Spleen (tissue), 7 donors: Measurements from ENCODE around the gene EGFR.

Experiments used
- POLR2A ChIP-seq, 3 donors: fragments of 450-650 bp; IDR thresholded peaks; one replicate each; pipeline ENCODE4 v1.5.1; 2017; ENCODE audit warnings: antibody characterized with exemption in 3 of 3, mild to moderate bottlenecking in 1 of 3
- POLR2AphosphoS5 ChIP-seq, 3 donors: sonication (generic); formaldehyde crosslinking; IDR thresholded peaks; one replicate each; pipeline ENCODE4 v1.5.1; 2017; ENCODE audit warnings: antibody characterized with exemption in 3 of 3
- TF ChIP-seq, protein P1 (sequence below), 11 experiments: fragments of 200-600 bp in 7 of 11; fragments of 450-650 bp in 4 of 11; sonication (generic) in 4 of 11; IDR thresholded peaks in 8 of 11; conservative IDR thresholded peaks in 3 of 11; 1 replicate in 7 of 11; 2 replicates in 4 of 11; pipeline versions ENCODE4 v1.4.0 to v1.8.0; 2016 to 2021; ENCODE audit warnings: antibody characterized with exemption in 11 of 11, inconsistent platforms in 4 of 11, mild to moderate bottlenecking in 1 of 11
- donor health status: DM: no; HTN: no; CAD: no; lungs with moderate emphysema.
- donor health status: DM: no; HTN: no; CAD: no.
- donor health status: DM: no; HTN: no; CAD: no.

- TF ChIP-seq, protein P1, sequence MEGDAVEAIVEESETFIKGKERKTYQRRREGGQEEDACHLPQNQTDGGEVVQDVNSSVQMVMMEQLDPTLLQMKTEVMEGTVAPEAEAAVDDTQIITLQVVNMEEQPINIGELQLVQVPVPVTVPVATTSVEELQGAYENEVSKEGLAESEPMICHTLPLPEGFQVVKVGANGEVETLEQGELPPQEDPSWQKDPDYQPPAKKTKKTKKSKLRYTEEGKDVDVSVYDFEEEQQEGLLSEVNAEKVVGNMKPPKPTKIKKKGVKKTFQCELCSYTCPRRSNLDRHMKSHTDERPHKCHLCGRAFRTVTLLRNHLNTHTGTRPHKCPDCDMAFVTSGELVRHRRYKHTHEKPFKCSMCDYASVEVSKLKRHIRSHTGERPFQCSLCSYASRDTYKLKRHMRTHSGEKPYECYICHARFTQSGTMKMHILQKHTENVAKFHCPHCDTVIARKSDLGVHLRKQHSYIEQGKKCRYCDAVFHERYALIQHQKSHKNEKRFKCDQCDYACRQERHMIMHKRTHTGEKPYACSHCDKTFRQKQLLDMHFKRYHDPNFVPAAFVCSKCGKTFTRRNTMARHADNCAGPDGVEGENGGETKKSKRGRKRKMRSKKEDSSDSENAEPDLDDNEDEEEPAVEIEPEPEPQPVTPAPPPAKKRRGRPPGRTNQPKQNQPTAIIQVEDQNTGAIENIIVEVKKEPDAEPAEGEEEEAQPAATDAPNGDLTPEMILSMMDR (IDR thresholded peaks at IDR 0.05 in 8 of 11, conservative IDR thresholded peaks at IDR 0.05 in 3 of 11), result no peak
- TF ChIP-seq POLR2A (IDR thresholded peaks at IDR 0.05) (no peak), POLR2AphosphoS5 (IDR thresholded peaks at IDR 0.05) (no peak)
These were observed 82.5 kb downstream of the EGFR start for GRCh38 chr7:55101359-55101758.
